Measurements from ENCODE around the gene ADORA1.
A peak's percentile ranks its signal among the peaks of the same experiment; 100 is the strongest.

Gene ADORA1

GRCh38 chr1:203095061-203095690 lies 32.4 kb upstream of the ADORA1 start:
- DNase-seq: no peak

GRCh38 chr1:203096566-203096965 lies 31.0 kb upstream of the ADORA1 start:
- no peak for DNase-seq

DNA sequence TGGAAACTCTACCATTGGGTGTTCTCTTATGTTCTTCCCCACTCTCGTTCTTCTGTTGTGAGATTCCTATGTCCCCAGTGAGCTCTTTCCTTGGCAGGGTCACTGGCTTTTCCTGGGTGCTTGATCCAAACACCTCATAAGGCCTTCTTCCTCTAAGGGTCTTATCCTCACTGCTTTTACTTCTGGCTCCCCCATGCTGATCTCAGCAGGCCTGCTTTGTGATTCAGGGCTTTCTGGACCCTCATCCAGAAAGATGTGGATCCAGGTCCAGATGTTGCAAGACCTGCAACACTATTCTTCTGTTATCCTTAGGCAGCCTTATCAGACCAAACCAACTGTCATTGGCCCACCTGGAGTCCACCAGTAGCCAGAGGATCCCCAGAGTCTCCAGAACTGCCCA lies 30.5 kb upstream of the ADORA1 start:
- no peak for DNase-seq

DNA sequence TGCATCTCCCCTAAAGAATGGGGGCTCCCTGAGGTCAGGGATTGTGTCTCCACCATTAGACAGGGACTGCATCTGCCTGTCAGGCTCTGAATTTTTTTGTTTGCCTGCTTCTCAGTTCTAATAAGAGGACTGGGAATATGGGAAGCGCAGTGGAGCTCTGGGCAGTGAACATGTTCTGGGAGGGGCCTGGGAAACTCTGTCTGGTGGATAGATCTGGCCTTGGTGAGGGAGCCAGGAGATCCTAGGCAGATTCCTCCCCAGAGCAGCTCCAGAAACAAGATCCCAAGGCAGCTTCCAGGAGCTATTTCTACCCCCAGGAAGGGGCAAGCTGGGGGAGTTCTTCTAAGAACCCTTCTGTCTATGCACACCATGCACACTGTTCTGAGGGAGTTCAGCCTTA lies 29.1 kb upstream of the ADORA1 start:
- DNase-seq: no peak

DNA sequence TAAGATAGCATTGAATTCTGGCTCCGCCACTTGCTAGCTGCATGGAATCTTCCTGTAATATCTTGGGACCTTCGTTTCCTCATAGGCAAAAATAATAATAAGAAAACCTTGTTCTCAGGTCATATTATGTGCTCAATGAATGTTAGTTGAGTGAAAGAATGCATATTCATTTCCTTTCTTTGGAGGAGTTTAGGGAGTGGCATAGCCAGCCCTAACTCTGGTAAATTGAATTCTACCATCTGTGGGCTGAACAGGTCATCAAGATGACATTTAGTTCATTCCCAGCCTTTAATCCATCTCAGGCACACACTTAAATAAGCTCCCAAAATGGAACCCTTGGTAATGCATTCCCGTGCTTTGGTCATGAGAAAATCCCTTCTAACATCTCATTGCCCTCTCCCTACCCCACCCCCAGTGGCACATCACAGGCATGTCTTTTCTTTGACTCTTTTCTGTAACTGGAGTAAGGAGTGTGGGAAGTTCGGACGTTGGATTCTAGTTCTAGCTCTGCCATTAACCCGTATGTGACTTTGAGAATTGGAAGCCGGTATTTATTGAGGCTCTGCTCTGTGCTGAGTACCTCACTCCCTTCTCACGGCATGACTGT lies 28.5 kb upstream of the ADORA1 start:
- DNase-seq: no peak

- no peak for DNase-seq
These were observed 27.6 kb upstream of the ADORA1 start for GRCh38 chr1:203099805-203100515.

DNA sequence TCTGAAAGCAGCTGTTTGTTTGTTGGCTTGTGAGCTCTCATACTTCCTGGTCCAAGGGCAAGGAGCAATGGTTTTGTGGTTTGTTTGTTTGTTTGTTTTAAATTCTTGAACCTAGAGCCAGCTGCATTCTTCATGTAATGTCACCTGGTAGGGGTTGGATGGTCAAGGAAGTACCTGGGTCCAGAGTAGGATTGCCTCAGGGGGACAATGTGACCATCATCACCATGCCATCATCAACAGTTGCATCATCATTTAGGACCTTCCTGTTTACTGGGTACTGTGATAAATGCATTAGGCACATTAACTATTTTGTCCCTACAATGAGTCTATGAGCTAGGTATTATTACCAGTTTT lies 27.0 kb upstream of the ADORA1 start:
- DNase-seq: no peak

- DNase-seq: no peak
These were observed 25.5 kb upstream of the ADORA1 start for GRCh38 chr1:203101813-203102634.

DNA sequence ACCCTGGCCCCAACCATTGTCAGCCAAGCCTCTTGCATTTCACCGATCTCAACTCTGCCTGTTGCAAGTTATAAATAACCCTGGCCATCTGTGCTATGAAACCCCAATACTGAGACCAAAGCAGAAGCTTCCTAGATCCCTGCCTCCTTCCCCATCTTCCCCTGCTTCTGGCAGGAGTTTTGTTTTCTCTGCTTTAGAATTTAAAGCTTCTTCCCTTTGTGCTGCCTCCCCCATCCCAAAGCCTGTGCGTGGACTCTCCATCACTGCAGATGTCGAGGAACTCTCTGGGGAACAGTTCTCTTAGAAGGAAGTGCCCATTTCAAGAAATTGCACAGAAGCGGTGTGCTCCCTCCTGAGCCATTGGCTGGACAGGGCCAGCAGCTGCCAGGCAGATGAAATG lies 24.3 kb upstream of the ADORA1 start:
- no peak for DNase-seq

DNA sequence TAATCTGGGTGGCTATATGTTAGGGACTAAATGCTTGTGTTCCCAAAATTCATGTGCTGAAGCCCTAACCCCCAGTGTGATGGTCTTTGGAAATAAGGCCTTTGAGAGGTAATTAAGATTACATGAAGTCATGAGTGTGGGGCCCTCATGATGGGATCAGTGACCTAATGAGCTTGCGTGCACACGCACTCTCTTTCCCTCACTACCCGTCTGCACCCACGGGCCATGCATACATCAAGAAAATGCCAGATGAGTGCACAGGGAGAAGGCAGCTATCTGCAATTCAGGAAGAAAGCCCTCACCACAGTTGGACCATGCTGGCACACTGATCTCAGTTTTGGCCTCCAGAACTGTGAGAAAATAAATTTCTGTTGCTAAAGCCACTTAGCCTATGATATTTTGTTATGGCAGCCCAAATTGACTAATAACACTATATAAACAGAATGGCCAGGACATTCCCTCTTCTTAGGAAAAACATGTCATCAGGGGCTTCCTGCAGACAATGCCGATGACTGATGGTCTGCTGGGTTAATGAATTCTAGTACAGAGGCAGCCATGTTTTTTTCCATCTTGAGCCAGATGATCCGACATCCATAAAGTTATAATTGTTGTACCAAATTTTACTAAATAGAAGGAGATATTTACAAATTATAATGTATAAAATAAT lies 23.6 kb upstream of the ADORA1 start:
- DNase-seq: no peak

- DNase-seq: no peak
These were observed 22.6 kb upstream of the ADORA1 start for GRCh38 chr1:203104789-203105390.

- DNase-seq: no peak
These were observed 15.1 kb upstream of the ADORA1 start for GRCh38 chr1:203112475-203112874.

DNA sequence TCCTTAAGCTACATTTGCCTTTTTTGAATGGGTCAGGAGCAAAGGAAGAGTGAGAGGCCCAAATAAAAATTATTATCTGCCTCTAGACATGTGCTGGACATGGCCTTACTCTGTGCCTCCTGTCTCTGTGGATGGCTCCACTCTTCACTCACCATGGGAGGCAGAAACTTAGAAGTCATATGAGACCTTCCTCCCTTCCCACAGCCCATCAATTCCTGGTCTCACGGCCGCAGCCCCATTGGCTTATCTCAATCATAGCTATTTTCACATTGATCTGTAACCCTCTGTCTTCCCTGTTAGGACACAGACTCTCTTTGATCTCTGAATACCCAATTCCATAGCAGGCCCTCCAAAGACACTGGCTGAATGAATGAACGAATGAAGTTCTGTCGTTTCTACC lies 14.2 kb upstream of the ADORA1 start:
- no peak for DNase-seq

- DNase-seq: no peak
These were observed 13.3 kb upstream of the ADORA1 start for GRCh38 chr1:203114202-203114601.

DNA sequence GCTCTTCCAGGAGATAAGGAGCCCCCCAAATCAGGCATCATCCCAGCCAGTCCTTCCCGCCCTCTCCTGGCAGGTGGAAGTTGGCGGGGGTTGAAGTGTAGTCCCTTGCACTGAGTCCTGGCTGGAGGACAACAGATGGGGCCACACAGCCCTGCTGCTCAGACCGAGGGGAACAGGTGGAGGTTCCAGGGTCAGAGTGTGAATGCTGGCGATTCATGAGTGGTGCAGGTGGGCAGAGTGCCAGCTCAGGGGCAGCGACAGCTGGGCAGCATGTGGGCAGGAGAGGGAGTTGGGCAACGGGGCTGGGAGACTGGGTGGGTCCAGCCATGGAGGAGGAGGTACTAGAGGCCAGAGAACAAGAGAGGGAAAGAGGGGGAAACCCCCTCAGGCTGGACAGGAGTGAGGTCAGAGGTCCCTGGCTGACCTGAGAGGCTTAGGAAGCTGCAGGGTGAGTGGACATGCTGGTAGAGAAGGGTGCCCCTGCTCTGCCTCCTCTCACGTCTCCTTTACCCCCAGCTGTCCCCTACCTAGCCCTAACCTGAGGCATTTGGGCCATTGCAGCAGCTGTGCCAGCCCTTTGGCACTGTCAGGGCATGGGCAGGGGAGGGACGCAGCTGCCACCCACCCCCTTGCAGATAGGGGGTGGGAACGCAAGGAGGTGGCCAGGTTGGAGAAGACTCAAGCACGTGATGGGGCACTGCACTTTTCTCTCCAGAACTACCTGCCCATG lies 11.3 kb upstream of the ADORA1 start:
- no peak for DNase-seq

- DNase-seq: peak; percentile 59
These were observed 9.6 kb upstream of the ADORA1 start for GRCh38 chr1:203117611-203118575.

DNA sequence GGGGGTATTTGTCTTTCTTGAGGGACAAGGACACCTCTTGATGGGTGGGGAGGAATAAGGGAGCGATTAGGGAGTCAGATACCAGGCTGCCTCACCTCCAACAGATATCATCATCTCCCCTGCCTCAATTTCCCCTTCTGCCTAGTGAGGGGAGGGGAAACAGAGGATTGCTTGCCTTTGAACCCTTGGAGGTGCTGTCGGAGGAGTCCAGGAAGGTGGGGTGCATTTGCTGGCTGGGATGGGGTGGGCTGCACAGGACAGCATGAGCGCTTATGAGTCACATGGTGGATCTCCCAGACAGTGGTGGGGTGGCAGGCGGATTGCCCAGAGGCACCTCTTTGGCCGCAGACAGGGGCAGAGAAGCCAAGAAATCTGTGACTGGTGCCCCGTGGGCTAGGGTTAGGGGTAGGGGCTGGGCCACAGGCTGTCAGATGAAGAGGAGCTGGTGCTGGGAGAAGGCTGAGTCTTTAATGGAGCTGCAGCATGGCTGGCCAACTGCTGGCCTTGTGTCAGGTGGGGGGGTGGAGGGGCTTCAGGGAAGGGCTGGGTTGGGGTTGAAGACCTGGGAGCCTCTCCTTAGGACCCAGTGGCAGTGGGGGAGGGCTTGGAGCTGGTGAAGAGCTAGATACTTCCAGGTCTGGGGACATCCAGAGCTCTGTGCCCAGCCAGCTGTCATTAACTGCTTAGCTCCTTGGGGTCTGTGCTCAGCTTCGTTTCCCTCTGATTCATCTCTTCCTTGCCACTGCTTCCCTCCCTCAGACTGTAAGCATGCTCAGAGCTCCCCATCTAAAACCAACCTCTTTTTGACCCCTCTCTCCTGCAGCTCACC lies 7.0 kb upstream of the ADORA1 start:
- no peak for DNase-seq

- DNase-seq: no peak
These were observed 6.1 kb upstream of the ADORA1 start for GRCh38 chr1:203121186-203122015.

GRCh38 chr1:203122159-203122558 lies 5.4 kb upstream of the ADORA1 start:
- DNase-seq: no peak
